Measurements from ENCODE around the gene HELZ. TPM values are rescaled to one million over a fixed set of nuclear protein-coding genes. Genes with fewer than 3 reads are reported as not detected.

Gene HELZ
- total and polyA plus RNA-seq, 2 of the 8 experiments (the other 6 are each of a cell fraction or from before 2014, with no cell fraction given): 10.0 to 48.7 TPM

- CTCF ChIA-PET (ENCODE audit: partially characterized antibody): interaction anchor here (0.7 to 5.4 kb wide), 3 partner anchors 8 to 85 kb away, joined by 3 to 22 read pairs (median 22); no protein-coding TSS in a partner anchor
- no peak overlapping the region for H4K5ac ChIP-seq (ENCODE audit: insufficient read length, low read depth, low read length)
Observed at GRCh38 chr17:67208232-67208631, 36.8 kb downstream of the HELZ start.

More at GRCh38 chr17:67208232-67208631, 36.8 kb downstream of the HELZ start:
- H3K79me1 ChIP-seq (ENCODE audit: low read depth, low read length): no peaks in the 10 kb centered on the region; the same call in 1 of the 2 replicates
- H2BK120ac ChIP-seq (replicated peaks; ENCODE audit: low read depth, low read length): no peak overlapping the region
- no peaks in the 10 kb centered on the region for H4K20me1 ChIP-seq (replicated peaks in 1 of 2; ENCODE audit: control insufficient read depth in 1 of 2, insufficient read depth in 2 of 2, low read length in 2 of 2)
- WGBS, 2 experiments (ENCODE audit: extremely low coverage in 1 of 2, insufficient coverage in 1 of 2, insufficient read length in 1 of 2, insufficient replicate concordance in 2 of 2, low coverage in 1 of 2, low lambda C conversion rate in 2 of 2, missing lambda C conversion rate in 1 of 2): 94% methylated on average over 4 of the region's 4 CpGs; no CpG with 5 or more reads in 1 of the 2 experiments
- H3K27me3 ChIP-seq (replicated peaks in 1 of 4; ENCODE audit: control insufficient read depth in 3 of 4, extremely low read depth in 1 of 4, insufficient read depth in 3 of 4, low read length in 3 of 4): no peaks in the 10 kb centered on the region
- H3K4me2 ChIP-seq (ENCODE audit: insufficient read depth in 1 of 2, low read depth in 2 of 2, low read length in 2 of 2): no peak overlapping the region
- no peak overlapping the region for H3K27ac ChIP-seq (ENCODE audit: low read depth, low read length)
- H2BK20ac ChIP-seq (ENCODE audit: low read length): no peak overlapping the region
- H2BK15ac ChIP-seq (ENCODE audit: low read length): no peak overlapping the region
- peaks cover 0 to 5% (median 1%) of the 10 kb centered on the region in 4 experiments; a peak in 3 of 8 replicates for H3K36me3 ChIP-seq (ENCODE audit: control insufficient read depth in 2 of 4, insufficient read depth in 4 of 4, low read length in 3 of 4)
- no peak overlapping the region for H2AK5ac ChIP-seq (ENCODE audit: low read depth, low read length)
- no peak overlapping the region for H3K23ac ChIP-seq (ENCODE audit: insufficient read length)
- DNase-seq (ENCODE audit: low read depth in 1 of 2, low spot score in 2 of 2) (no peak), FAIRE-seq (no peak)
- no peak overlapping the region for H3K9ac ChIP-seq (replicated peaks in 1 of 4; ENCODE audit: extremely low read depth in 1 of 4, low read depth in 3 of 4, low read length in 3 of 4)
- H3K9me3 ChIP-seq (ENCODE audit: insufficient read depth in 2 of 2, low read depth in 1 of 2, low read length in 1 of 2): no peaks in the 10 kb centered on the region
- no peak overlapping the region for H2BK12ac ChIP-seq (ENCODE audit: low read depth, low read length)
- no peak overlapping the region for H3K4ac ChIP-seq (replicated peaks; ENCODE audit: insufficient read length, low read depth, low read length)
- no peak overlapping the region for H2AFZ ChIP-seq (ENCODE audit: low read length)
- POLR2A ChIA-PET (ENCODE audit: partially characterized antibody): no interaction called here
- H4K91ac ChIP-seq (replicated peaks; ENCODE audit: insufficient read length, low read length): no peak overlapping the region
- no peaks in the 10 kb centered on the region for H3K79me2 ChIP-seq (ENCODE audit: control insufficient read depth in 1 of 2, insufficient read depth in 2 of 2, low read length in 2 of 2)
- H2BK5ac ChIP-seq (ENCODE audit: low read depth, low read length): no peak overlapping the region
- no peak overlapping the region for H3K4me3 ChIP-seq (ENCODE audit: extremely low read depth in 1 of 4, insufficient read depth in 2 of 4, low read depth in 3 of 4, low read length in 4 of 4)
- H3K18ac ChIP-seq (ENCODE audit: extremely low read depth, low read length): no peak overlapping the region
- H3K23me2 ChIP-seq (ENCODE audit: low read depth, low read length): no peaks in the 10 kb centered on the region
- no peaks in the 10 kb centered on the region for H3K4me1 ChIP-seq (replicated peaks in 1 of 4; ENCODE audit: control insufficient read depth in 3 of 4, insufficient read depth in 4 of 4, low read length in 3 of 4)
- no peak overlapping the region for H4K8ac ChIP-seq (ENCODE audit: extremely low read depth, insufficient read depth, low read length)
- no peak overlapping the region for H3K56ac ChIP-seq (replicated peaks; ENCODE audit: insufficient read length, low read depth, low read length)
- H3K14ac ChIP-seq (ENCODE audit: insufficient read length): no peak overlapping the region
